ENCODE results near the gene SRC. TPM values are rescaled to one million over a fixed set of nuclear protein-coding genes. Genes with fewer than 3 reads are reported as not detected.

SRC gene
- total and polyA plus RNA-seq, 2 experiments from 2014 or later: 8.0 to 25.9 TPM

DNA sequence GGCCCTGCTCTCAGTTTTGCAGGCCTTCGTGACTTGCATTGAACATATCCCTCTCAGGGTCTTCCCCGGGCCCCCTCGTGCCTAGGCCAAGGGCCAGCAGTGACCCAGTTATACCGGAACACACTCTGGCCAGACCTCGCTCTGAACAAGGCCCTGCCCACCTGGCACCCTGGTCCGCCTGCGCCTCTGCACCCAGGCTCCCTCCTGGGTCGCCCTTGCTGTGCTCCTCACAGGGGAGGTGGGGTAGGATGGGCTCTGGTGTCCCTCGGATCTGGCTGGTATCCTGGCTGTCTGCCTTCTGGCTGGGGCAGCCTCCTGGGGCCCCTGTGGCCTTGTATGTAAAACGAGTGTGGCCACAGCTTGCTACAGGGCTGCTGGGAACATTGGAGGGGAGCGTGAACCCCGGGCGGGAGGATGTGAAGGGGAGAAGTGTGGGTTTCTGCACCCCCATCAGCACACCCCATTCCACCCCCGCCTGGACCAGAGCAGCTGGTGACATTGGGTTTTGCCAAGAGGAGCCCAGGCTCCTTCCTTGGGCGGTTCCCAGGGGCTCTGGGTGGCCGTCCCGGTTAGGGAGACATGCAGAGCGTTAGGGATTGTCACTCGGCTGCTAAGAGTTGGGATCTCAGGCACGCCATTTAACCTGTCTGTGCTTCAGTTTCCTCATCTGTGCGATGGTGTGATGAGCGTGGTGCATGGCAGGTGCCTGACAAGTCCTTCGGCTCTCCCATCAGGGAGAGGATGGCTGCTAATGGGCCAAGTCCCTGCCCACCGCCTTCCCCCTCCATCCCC lies 17.5 kb downstream of the SRC start:
- H3K36me3 ChIP-seq (ENCODE audit: insufficient read depth): peaks cover 4% of the 10 kb centered on the region; the same call in 1 of the 2 replicates
- no peak overlapping the region for H3K4me3 ChIP-seq
- Mint-ChIP-seq H3K27me3 (ENCODE audit: insufficient read depth, low read depth, poor library complexity) (no peaks in the 10 kb centered on the region), H3K4me3 (no peak overlapping the region), H3K4me1 (peaks cover 8% of the 10 kb centered on the region; the same call in 2 of the 3 replicates), H3K36me3 (ENCODE audit: low read depth) (peaks cover 32% of the 10 kb centered on the region), H3K27ac (no peak overlapping the region), H3K9me3 (peaks cover 5% of the 10 kb centered on the region; the same call in 2 of the 3 replicates)
- H3F3A ChIP-seq (replicated peaks; ENCODE audit: low read depth): 0 out of 2 replicates have a peak, but pooled peaks cover 2% of the 10 kb centered on the region
- peaks cover 3% of the 10 kb centered on the region; the same call in 1 of the 2 replicates for H4K20me1 ChIP-seq (replicated peaks; ENCODE audit: insufficient read depth)
- no peaks in the 10 kb centered on the region for H3K4me1 ChIP-seq (ENCODE audit: insufficient read depth)
- H3K4me2 ChIP-seq: no peak overlapping the region
- ATAC-seq: no peak
- H2AFZ ChIP-seq: no peak overlapping the region
- no peak overlapping the region for H3K27ac ChIP-seq (ENCODE audit: low read depth)
- H3K9me2 ChIP-seq (ENCODE audit: insufficient read depth): 0 out of 2 replicates have a peak, but pooled peaks cover 2% of the 10 kb centered on the region
- H3K79me2 ChIP-seq (replicated peaks; ENCODE audit: insufficient read depth): peaks cover 13% of the 10 kb centered on the region; the same call in 1 of the 2 replicates
- DNase-seq (ENCODE audit: low spot score): no peak
- TF ChIP-seq POLR2AphosphoS5 (IDR thresholded peaks at IDR 0.05; ENCODE audit: low read depth) (no peak), STAT1 (IDR thresholded peaks at IDR 0.05; ENCODE audit: unreplicated experiment) (no peak), EZH2phosphoT487 (IDR thresholded peaks at IDR 0.05; ENCODE audit: unreplicated experiment) (no peak)
- no peaks in the 10 kb centered on the region for H3K27me3 ChIP-seq (ENCODE audit: insufficient read depth)

DNA sequence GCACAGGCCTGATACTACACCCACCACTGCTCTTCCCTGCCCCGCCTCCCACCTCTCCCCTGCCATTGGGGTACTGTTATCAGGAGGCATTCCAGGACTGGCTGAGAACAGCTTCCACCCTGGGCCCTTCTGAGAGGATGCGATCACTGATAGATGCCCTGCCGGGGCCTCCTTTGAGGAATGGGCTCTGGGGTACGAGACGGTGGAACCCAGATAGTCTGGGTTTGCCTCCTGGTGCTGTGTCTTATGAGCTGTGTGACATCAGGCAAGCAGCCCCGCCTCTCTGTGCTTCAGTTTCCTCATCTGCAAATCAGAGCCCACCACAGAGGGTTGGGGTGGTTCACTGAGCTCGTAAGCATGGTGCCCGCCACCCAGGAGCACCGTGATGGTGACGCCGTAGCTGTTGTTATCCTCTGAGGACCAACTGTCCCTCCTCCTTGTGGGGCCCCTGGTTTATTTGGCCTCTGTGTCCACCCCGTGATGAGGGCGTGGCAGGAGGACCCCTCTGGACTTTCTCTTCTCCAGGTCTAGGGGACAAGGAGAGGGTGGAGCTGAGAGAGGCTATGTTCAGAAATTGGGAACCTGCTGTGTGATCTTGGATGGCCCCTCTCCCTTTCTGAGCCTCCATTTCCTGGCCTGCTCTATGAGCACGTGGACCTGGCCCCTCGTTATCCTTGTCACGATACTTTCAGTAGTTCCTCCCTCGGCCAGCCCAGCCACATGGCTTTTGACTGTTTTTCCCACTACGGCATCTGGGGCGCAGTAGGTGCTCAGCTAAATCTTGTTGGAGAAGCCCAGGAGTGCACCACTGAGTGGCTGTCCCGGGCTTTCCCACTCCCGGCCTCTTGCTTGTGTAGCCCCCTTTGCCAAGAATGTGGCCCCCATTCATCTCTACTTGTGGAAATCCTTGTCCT lies 18.3 kb downstream of the SRC start:
- no peaks in the 10 kb centered on the region for H3K27me3 ChIP-seq (ENCODE audit: insufficient read depth)
- no peak overlapping the region for H3K4me3 Mint-ChIP-seq
- H3F3A ChIP-seq (replicated peaks; ENCODE audit: low read depth): 0 out of 2 replicates have a peak, but pooled peaks cover 2% of the 10 kb centered on the region
- no peak for DNase-seq (ENCODE audit: low spot score)
- peaks cover 3% of the 10 kb centered on the region; the same call in 2 of the 3 replicates for H3K4me1 Mint-ChIP-seq
- peaks cover 3% of the 10 kb centered on the region; the same call in 1 of the 2 replicates for H4K20me1 ChIP-seq (replicated peaks; ENCODE audit: insufficient read depth)
- no peak overlapping the region for H3K4me3 ChIP-seq
- H3K27me3 Mint-ChIP-seq (ENCODE audit: insufficient read depth, low read depth, poor library complexity): no peaks in the 10 kb centered on the region
- peaks cover 5% of the 10 kb centered on the region; the same call in 2 of the 3 replicates for H3K9me3 Mint-ChIP-seq
- 0 out of 2 replicates have a peak, but pooled peaks cover 2% of the 10 kb centered on the region for H3K9me2 ChIP-seq (ENCODE audit: insufficient read depth)
- no peak overlapping the region for H3K27ac Mint-ChIP-seq
- no peak overlapping the region for H3K27ac ChIP-seq (ENCODE audit: low read depth)
- peaks cover 10% of the 10 kb centered on the region; the same call in 1 of the 2 replicates for H3K79me2 ChIP-seq (replicated peaks; ENCODE audit: insufficient read depth)
- TF ChIP-seq POLR2AphosphoS5 (IDR thresholded peaks at IDR 0.05; ENCODE audit: low read depth) (no peak), ZNF331 (CRISPR knock-in tag; IDR thresholded peaks at IDR 0.05; ENCODE audit: low read depth) (no peak)
- TF ChIP-seq, protein P1, sequence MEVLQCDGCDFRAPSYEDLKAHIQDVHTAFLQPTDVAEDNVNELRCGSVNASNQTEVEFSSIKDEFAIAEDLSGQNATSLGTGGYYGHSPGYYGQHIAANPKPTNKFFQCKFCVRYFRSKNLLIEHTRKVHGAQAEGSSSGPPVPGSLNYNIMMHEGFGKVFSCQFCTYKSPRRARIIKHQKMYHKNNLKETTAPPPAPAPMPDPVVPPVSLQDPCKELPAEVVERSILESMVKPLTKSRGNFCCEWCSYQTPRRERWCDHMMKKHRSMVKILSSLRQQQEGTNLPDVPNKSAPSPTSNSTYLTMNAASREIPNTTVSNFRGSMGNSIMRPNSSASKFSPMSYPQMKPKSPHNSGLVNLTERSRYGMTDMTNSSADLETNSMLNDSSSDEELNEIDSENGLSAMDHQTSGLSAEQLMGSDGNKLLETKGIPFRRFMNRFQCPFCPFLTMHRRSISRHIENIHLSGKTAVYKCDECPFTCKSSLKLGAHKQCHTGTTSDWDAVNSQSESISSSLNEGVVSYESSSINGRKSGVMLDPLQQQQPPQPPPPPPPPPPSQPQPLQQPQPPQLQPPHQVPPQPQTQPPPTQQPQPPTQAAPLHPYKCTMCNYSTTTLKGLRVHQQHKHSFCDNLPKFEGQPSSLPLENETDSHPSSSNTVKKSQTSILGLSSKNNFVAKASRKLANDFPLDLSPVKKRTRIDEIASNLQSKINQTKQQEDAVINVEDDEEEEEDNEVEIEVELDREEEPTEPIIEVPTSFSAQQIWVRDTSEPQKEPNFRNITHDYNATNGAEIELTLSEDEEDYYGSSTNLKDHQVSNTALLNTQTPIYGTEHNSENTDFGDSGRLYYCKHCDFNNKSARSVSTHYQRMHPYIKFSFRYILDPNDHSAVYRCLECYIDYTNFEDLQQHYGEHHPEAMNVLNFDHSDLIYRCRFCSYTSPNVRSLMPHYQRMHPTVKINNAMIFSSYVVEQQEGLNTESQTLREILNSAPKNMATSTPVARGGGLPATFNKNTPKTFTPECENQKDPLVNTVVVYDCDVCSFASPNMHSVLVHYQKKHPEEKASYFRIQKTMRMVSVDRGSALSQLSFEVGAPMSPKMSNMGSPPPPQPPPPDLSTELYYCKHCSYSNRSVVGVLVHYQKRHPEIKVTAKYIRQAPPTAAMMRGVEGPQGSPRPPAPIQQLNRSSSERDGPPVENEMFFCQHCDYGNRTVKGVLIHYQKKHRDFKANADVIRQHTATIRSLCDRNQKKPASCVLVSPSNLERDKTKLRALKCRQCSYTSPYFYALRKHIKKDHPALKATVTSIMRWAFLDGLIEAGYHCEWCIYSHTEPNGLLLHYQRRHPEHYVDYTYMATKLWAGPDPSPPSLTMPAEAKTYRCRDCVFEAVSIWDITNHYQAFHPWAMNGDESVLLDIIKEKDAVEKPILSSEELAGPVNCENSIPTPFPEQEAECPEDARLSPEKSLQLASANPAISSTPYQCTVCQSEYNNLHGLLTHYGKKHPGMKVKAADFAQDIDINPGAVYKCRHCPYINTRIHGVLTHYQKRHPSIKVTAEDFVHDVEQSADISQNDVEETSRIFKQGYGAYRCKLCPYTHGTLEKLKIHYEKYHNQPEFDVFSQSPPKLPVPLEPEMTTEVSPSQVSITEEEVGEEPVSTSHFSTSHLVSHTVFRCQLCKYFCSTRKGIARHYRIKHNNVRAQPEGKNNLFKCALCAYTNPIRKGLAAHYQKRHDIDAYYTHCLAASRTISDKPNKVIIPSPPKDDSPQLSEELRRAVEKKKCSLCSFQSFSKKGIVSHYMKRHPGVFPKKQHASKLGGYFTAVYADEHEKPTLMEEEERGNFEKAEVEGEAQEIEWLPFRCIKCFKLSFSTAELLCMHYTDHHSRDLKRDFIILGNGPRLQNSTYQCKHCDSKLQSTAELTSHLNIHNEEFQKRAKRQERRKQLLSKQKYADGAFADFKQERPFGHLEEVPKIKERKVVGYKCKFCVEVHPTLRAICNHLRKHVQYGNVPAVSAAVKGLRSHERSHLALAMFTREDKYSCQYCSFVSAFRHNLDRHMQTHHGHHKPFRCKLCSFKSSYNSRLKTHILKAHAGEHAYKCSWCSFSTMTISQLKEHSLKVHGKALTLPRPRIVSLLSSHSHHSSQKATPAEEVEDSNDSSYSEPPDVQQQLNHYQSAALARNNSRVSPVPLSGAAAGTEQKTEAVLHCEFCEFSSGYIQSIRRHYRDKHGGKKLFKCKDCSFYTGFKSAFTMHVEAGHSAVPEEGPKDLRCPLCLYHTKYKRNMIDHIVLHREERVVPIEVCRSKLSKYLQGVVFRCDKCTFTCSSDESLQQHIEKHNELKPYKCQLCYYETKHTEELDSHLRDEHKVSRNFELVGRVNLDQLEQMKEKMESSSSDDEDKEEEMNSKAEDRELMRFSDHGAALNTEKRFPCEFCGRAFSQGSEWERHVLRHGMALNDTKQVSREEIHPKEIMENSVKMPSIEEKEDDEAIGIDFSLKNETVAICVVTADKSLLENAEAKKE (CRISPR knock-in tag; IDR thresholded peaks at IDR 0.05): no peak
- TF ChIP-seq, protein P2, sequence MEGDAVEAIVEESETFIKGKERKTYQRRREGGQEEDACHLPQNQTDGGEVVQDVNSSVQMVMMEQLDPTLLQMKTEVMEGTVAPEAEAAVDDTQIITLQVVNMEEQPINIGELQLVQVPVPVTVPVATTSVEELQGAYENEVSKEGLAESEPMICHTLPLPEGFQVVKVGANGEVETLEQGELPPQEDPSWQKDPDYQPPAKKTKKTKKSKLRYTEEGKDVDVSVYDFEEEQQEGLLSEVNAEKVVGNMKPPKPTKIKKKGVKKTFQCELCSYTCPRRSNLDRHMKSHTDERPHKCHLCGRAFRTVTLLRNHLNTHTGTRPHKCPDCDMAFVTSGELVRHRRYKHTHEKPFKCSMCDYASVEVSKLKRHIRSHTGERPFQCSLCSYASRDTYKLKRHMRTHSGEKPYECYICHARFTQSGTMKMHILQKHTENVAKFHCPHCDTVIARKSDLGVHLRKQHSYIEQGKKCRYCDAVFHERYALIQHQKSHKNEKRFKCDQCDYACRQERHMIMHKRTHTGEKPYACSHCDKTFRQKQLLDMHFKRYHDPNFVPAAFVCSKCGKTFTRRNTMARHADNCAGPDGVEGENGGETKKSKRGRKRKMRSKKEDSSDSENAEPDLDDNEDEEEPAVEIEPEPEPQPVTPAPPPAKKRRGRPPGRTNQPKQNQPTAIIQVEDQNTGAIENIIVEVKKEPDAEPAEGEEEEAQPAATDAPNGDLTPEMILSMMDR (conservative IDR thresholded peaks at IDR 0.05; ENCODE audit: low read depth in 2 of 2): no peak
- H3K36me3 ChIP-seq (ENCODE audit: insufficient read depth): peaks cover 4% of the 10 kb centered on the region; the same call in 1 of the 2 replicates
- no peak overlapping the region for H2AFZ ChIP-seq
- no peak for ATAC-seq
- H3K4me1 ChIP-seq (ENCODE audit: insufficient read depth): no peaks in the 10 kb centered on the region
- peaks cover 35% of the 10 kb centered on the region for H3K36me3 Mint-ChIP-seq (ENCODE audit: low read depth)
- H3K4me2 ChIP-seq: no peak overlapping the region
